ENCODE data around the gene APOBEC4.
"Not testable (repeated sequence)": the region's sequence is repeated elsewhere in the genome, so short reads cannot be mapped to it uniquely, and the experiment has no call there.

Gene APOBEC4

DNA sequence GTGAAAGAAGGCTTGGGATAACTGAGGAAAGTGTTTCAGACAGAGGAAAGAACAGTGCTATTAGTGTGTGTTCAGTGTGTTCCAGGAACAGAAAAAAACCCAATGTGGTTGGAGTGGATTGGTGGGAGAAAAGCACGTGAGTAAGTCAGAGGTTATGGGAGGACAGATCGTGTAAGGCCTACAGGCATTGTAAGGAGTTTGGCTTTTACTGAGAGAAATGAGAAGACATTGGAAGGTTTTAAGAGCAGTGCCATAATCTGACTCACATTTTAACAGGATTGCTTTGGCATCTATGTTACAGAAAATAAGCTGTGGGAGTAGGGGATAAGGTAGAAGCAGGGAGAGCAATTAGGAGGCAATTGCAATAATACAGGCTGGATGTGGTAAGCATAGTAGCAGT is 22.4 kb downstream of the APOBEC4 start:
- no peak for TF ChIP-seq CTCF (IDR thresholded peaks at IDR 0.05; ENCODE audit: control insufficient read depth, insufficient read depth, low read depth, low read length, missing control alignments)
- no peak overlapping the region; the same call in 1 of the 2 replicates for H3K4me3 ChIP-seq (ENCODE audit: control insufficient read depth, low read depth, low read length)
- peak; percentile 72 for DNase-seq (ENCODE audit: low read depth)

GRCh38 chr1:183628537-183628936 is 24.6 kb downstream of the APOBEC4 start:
- no peak for DNase-seq (ENCODE audit: low read depth)
- no peak for TF ChIP-seq CTCF (IDR thresholded peaks at IDR 0.05; ENCODE audit: control insufficient read depth, insufficient read depth, low read depth, low read length, missing control alignments)
- H3K4me3 ChIP-seq (ENCODE audit: control insufficient read depth, low read depth, low read length), result no peak overlapping the region

DNA sequence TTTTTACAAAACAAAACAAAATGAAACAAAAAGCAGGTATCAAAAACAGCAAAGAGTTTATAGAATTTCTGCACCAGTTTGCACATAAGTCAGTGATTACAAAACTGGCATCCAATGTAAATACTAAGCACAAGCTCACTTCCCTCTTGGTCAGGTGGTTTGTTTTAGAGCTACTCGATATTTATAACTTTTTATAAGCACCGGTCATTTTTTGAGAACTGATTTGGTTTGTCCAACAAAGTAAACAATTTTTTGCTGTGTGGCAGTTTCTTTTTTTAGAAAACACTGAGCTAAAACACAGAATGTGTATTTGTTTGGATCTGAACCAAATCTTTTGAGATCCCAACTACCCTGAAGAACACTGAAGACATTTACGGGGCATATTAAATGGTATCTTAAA is 26.9 kb downstream of the APOBEC4 start:
- not testable (repeated sequence) for DNase-seq (ENCODE audit: low read depth); H3K4me3 ChIP-seq (ENCODE audit: control insufficient read depth, low read depth, low read length)

DNA sequence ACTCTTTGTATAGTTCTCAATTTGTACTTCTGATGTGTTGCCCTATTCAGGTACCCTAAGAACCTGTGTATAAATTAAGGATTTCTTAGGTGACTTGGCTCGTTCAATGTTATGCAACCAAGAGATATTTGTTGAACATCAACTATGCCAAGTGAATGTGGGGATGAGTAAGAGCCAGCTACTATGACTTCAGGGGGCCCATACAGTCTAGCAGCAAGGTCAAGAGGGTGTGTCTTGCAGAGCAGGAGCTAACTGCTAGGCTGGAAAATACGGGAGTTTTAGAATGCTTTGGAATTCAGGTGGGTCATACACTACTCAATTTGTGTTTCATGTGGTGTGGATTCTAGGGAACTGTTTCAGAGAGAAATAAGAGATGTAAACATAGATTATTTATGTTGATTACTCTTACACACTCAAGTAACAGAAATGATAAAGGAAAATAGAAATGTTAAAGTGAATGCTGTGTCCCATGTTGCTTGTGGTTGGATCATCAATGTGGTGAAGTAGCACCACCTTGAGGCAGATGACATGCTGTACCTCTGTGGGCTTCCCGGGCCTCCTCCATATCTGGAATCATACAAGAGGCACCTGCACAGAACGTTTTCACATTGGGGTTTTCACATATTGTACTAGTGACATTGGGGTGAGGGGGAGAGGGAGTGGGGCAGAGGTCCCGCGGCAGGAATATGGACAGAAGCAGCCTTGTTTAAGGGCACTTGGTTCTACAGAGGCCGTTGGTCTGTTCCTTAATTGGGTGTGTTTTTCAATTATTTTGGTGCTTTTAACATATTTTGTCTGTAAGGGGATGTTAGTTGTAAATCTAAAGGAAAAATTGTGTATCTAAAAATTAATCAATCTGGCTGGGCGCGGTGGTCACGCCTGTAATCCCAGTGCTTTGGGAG is 30.0 kb downstream of the APOBEC4 start:
- no peak for DNase-seq (ENCODE audit: low read depth)
- no peak overlapping the region for H3K4me3 ChIP-seq (ENCODE audit: control insufficient read depth, low read depth, low read length)
- TF ChIP-seq CTCF (IDR thresholded peaks at IDR 0.05; ENCODE audit: control insufficient read depth, insufficient read depth, low read depth, low read length, missing control alignments), result peak; percentile 63

GRCh38 chr1:183622013-183622412 is 31.1 kb downstream of the APOBEC4 start:
- no peak for DNase-seq (ENCODE audit: low read depth)
- no peak overlapping the region for H3K4me3 ChIP-seq (ENCODE audit: control insufficient read depth, low read depth, low read length)
- TF ChIP-seq CTCF (IDR thresholded peaks at IDR 0.05; ENCODE audit: control insufficient read depth, insufficient read depth, low read depth, low read length, missing control alignments), result no peak

- H3K4me3 ChIP-seq (ENCODE audit: control insufficient read depth, low read depth, low read length), result no peak overlapping the region
- DNase-seq (ENCODE audit: low read depth), result no peak
- TF ChIP-seq CTCF (IDR thresholded peaks at IDR 0.05; ENCODE audit: control insufficient read depth, insufficient read depth, low read depth, low read length, missing control alignments), result no peak
These were observed 32.8 kb downstream of the APOBEC4 start for GRCh38 chr1:183620311-183620710.

DNA sequence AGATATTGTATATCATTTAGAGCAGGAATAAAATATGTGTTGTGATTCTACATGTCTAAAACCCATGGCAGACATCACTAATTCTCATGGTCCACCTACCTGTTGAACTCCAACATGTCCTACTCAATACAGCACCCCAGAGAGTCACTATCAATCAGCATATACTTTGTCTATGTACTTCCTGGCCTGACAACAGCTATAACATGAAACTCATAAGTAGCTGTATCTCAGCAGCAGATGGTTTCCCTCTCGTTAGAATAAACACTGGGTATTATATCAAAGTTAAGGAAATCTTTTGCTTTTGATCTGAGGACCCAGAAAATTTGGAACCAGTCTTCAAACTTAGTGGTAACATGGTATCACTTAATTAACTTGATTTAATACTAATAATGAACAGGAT is 33.3 kb downstream of the APOBEC4 start:
- TF ChIP-seq CTCF (IDR thresholded peaks at IDR 0.05; ENCODE audit: control insufficient read depth, insufficient read depth, low read depth, low read length, missing control alignments), result no peak
- no peak overlapping the region for H3K4me3 ChIP-seq (ENCODE audit: control insufficient read depth, low read depth, low read length)
- no peak for DNase-seq (ENCODE audit: low read depth)

- DNase-seq (ENCODE audit: low read depth); H3K4me3 ChIP-seq (ENCODE audit: control insufficient read depth, low read depth, low read length): not testable (repeated sequence)
These were observed 34.9 kb downstream of the APOBEC4 start for GRCh38 chr1:183618202-183618601.

DNA sequence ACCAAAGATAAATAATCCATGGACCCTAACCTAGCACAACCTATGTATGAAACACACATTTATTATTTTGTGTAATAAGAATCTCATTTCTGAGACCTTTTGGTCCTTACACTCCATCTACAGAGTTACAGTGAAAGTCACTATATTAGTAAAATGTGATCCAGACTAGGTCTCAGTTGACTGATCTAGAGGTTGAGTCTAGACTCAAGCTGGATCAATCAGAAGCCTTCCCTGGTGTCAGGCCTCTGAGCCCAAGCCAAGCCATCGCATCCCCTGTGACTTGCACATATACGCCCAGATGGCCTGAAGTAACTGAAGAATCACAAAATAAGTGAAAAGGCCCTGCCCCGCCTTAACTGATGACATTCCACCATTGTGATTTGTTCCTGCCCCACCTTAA is 40.1 kb downstream of the APOBEC4 start:
- not testable (repeated sequence) for DNase-seq (ENCODE audit: low read depth); H3K4me3 ChIP-seq (ENCODE audit: control insufficient read depth, low read depth, low read length)
